ENCODE measurements around the gene DDN. TPM values are rescaled to one million over a fixed set of nuclear protein-coding genes. Genes with fewer than 3 reads are reported as not detected.
A peak's percentile ranks its signal among the peaks of the same experiment; 100 is the strongest.

Gene DDN
- total RNA-seq, 4 donors from 2014 or later, result 26.8 to 415 (median 232) TPM

DNA sequence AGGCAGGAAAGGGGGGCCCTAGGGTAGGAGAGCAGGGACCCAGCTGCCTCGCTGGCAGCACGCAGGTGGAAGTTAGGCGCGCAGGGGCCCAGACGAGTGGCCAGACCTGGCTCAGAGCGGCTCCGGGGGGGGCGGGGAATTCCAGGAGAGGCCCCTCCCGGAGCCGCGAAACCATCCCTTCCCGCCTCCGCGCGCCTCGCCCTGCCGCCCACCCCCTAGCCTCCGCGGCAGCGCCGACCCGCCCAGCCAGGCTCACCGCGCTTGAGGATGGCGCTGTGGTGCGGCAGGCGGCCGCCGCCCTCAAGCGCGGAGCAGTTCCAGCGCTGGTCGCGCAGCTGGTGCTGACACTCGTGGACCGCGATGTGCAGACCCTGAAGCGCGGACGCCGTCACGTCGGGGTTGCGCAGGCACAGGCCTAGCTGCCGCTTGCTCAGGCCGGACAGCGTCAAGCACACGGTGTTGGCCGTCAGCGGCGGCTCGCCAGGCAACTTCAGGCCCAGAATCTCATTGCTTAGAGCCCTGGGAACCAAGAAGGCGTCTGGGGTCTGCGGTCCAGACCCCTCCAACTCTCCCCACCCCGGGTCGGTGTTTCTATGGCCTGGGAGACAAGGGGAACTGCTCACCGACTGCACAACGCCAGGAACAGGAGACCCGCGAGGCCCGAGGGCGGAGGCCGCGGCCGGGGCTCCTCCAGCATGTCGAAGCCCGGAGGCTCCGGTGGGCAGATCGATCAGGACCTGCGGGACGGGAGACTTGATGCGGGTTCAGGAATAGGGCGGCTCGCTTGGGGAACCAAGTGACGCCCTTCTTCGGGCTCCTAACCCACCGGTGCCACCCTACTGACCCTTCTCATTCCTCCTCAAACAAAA lies 29.1 kb downstream of the DDN start:
- TF ChIP-seq POLR2A (IDR thresholded peaks at IDR 0.05), result no peak
- TF ChIP-seq, protein P1, sequence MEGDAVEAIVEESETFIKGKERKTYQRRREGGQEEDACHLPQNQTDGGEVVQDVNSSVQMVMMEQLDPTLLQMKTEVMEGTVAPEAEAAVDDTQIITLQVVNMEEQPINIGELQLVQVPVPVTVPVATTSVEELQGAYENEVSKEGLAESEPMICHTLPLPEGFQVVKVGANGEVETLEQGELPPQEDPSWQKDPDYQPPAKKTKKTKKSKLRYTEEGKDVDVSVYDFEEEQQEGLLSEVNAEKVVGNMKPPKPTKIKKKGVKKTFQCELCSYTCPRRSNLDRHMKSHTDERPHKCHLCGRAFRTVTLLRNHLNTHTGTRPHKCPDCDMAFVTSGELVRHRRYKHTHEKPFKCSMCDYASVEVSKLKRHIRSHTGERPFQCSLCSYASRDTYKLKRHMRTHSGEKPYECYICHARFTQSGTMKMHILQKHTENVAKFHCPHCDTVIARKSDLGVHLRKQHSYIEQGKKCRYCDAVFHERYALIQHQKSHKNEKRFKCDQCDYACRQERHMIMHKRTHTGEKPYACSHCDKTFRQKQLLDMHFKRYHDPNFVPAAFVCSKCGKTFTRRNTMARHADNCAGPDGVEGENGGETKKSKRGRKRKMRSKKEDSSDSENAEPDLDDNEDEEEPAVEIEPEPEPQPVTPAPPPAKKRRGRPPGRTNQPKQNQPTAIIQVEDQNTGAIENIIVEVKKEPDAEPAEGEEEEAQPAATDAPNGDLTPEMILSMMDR (IDR thresholded peaks at IDR 0.05 in 4 of 5, conservative IDR thresholded peaks at IDR 0.05 in 1 of 5), result no peak
- no peaks in the 10 kb centered on the region for H3K36me3 ChIP-seq
- in situ Hi-C loops (cut with MboI; ENCODE audit: low sequenced_read_pairs in 4 of 4), result no loop called here
- peaks cover 47 to 59% (median 56%) of the 10 kb centered on the region in 3 donors for H3K27me3 ChIP-seq
- peak overlapping the region in 2 of 4 donors; percentile 19 to 32 for H3K4me3 ChIP-seq
- H3K9me3 ChIP-seq, result no peaks in the 10 kb centered on the region
- H3K27ac ChIP-seq, result no peak overlapping the region
- DNase-seq, result no peak
- H3K4me1 ChIP-seq, result peaks cover 7 to 9% of the 10 kb centered on the region in 2 donors
- no peak for ATAC-seq
- intact Hi-C loops (cut with DNase I; ENCODE audit: low total_unique reads), result no loop called here

DNA sequence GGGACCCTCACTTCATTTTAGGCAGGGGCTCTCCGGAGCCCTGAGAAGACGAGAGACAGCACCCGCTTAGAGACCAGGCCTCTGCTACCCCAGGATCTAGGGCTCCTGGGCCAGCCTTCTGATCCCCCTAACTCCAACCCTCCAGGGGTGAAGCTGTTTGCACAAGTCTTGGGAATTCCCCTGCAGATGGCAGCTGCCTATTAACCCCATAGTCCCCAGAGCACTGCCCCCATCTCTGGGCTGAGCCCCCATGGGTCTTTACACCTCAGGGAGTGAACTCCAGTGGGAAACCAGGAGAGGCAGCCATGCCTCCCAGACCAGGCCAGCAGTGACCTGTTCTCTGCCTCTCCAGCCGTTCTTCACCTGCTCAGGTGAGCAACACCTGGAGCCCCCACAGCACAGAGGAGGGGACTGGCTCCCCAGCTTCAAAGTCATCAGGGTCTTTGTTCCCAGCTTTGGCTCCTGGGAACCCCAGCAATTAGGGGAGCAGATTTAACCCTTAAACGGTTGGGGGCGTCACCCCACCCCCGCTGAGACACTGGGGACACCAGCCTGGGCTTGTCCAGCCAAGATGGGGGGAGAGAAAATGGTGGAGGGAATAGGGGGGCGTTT lies 29.9 kb downstream of the DDN start:
- in situ Hi-C loops (cut with MboI; ENCODE audit: low sequenced_read_pairs in 4 of 4), result no loop called here

DNA sequence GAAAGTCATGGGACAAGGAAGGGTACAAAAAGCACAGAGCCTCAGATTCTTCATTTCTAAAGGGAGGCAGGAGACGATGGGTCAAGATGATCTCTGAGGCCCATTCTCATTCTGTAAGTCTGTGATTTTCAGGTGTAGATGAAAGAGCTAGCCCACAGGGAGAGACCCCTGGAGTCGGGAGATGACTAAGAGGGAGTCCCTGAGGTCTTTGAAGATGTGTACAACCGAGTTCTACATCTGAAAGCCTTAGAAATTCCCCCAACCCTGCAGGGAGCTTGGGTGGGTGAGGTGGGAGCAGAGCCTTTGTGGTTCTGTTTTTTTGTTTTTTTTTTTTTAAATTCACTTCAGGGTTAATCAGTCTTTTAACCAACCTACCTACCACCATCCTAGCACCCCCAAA lies 30.7 kb downstream of the DDN start:
- no peaks in the 10 kb centered on the region for H3K36me3 ChIP-seq
- in situ Hi-C loops (cut with MboI; ENCODE audit: low sequenced_read_pairs in 4 of 4) (no loop called here), intact Hi-C loops (cut with DNase I; ENCODE audit: low total_unique reads) (no loop called here)
- no peak for ATAC-seq
- H3K9me3 ChIP-seq, result no peaks in the 10 kb centered on the region
- H3K4me1 ChIP-seq, result peaks cover 7 to 9% of the 10 kb centered on the region in 2 donors
- TF ChIP-seq, protein P1 (IDR thresholded peaks at IDR 0.05 in 4 of 5, conservative IDR thresholded peaks at IDR 0.05 in 1 of 5), result no peak
- no peak for TF ChIP-seq POLR2A (IDR thresholded peaks at IDR 0.05)
- H3K27ac ChIP-seq, result no peak overlapping the region
- DNase-seq, result no peak
- peaks cover 42 to 45% (median 42%) of the 10 kb centered on the region in 3 donors for H3K27me3 ChIP-seq
- no peak overlapping the region for H3K4me3 ChIP-seq

More for the DNA sequence above, 29.9 kb downstream of the DDN start:
- intact Hi-C loops (cut with DNase I; ENCODE audit: low total_unique reads), result no loop called here
- Histone ChIP-seq H3K4me3 (no peak overlapping the region), H3K4me1 (peaks cover 7 to 9% of the 10 kb centered on the region in 2 donors), H3K36me3 (no peaks in the 10 kb centered on the region), H3K9me3 (no peaks in the 10 kb centered on the region), H3K27ac (no peak overlapping the region), H3K27me3 (peaks cover 47 to 53% (median 50%) of the 10 kb centered on the region in 3 donors)
- TF ChIP-seq, protein P1 (IDR thresholded peaks at IDR 0.05 in 4 of 5, conservative IDR thresholded peaks at IDR 0.05 in 1 of 5), result no peak
- no peak for TF ChIP-seq POLR2A (IDR thresholded peaks at IDR 0.05)
- no peak for DNase-seq
- no peak for ATAC-seq

DNA sequence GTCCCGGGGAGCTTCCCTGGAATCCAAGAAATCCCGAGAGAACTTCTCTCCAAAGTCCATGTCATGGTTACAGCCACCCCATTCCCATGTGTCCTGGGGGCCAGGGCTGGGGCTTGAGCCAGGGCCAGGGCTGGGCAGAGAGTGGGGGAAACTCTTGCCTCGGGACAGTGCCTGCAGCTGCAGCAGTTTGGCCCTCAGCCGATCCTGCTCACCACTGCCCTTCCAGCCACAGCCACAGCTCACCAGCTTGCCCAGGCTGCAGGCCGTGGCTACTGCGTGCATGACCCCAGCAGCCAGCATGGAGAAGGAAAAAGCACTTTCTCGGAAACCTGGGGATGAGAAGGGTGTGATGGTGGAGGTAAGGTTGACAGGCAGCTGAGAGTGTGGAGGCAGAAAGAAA lies 31.2 kb downstream of the DDN start:
- Histone ChIP-seq H3K4me1 (peaks cover 7 to 9% of the 10 kb centered on the region in 2 donors), H3K27me3 (peaks cover 37 to 40% (median 38%) of the 10 kb centered on the region in 3 donors), H3K27ac (no peak overlapping the region), H3K4me3 (no peak overlapping the region), H3K9me3 (no peaks in the 10 kb centered on the region), H3K36me3 (no peaks in the 10 kb centered on the region)
- no peak for TF ChIP-seq POLR2A (IDR thresholded peaks at IDR 0.05)
- TF ChIP-seq, protein P1 (IDR thresholded peaks at IDR 0.05 in 4 of 5, conservative IDR thresholded peaks at IDR 0.05 in 1 of 5), result no peak
- intact Hi-C loops (cut with DNase I; ENCODE audit: low total_unique reads), result no loop called here
- DNase-seq, result no peak
- ATAC-seq, result no peak
- in situ Hi-C loops (cut with MboI; ENCODE audit: low sequenced_read_pairs in 4 of 4), result no loop called here

Data from gastrocnemius medialis (tissue), 4 donors.